Neural progenitor cell (in vitro differentiated cells): ENCODE results near the gene VARS1. TPM values are rescaled to one million over a fixed set of nuclear protein-coding genes. Genes with fewer than 3 reads are reported as not detected.
A peak's percentile ranks its signal among the peaks of the same experiment; 100 is the strongest.
"Not testable (repeated sequence)": the region's sequence is repeated elsewhere in the genome, so short reads cannot be mapped to it uniquely, and the experiment has no call there.

Experiments used
- DNase-seq: peaks from one replicate; pipeline ENCODE4 v3.0.0-alpha.2; 2016; ENCODE audit warnings: low spot score
- H2AFZ ChIP-seq: fragments of 200-600 bp; sonication (generic); replicated peaks from 2 replicates; pipeline ENCODE4 v1.6.1; 2016; ENCODE audit warnings: antibody characterized with exemption
- H3F3A ChIP-seq: fragments of 200-600 bp; sonication (generic); 2 replicates; pipeline ENCODE4 v1.6.1; 2016; ENCODE audit warnings: antibody characterized with exemption, low read depth
- H3K27ac ChIP-seq: fragments of 200-600 bp; sonication (generic); 2 replicates; pipeline ENCODE4 v1.5.1; 2016; ENCODE audit warnings: mild to moderate bottlenecking
- H3K27me3 ChIP-seq: fragments of 200-600 bp; sonication (generic); 2 replicates; pipeline ENCODE4 v1.6.1; 2016; ENCODE audit warnings: mild to moderate bottlenecking, moderate library complexity
- H3K36me3 ChIP-seq: fragments of 200-600 bp; sonication (generic); 2 replicates; pipeline ENCODE4 v1.5.1; 2016
- H3K4me1 ChIP-seq: fragments of 200-600 bp; sonication (generic); 2 replicates; pipeline ENCODE4 v1.6.1; 2016; ENCODE audit warnings: mixed run types
- H3K4me2 ChIP-seq: fragments of 200-600 bp; sonication (generic); 2 replicates; pipeline ENCODE4 v1.6.1; 2016
- H3K4me3 ChIP-seq: fragments of 200-600 bp; sonication (generic); 2 replicates; pipeline ENCODE4 v1.5.1; 2016
- H3K79me2 ChIP-seq: fragments of 200-600 bp; sonication (generic); 2 replicates; pipeline ENCODE4 v1.6.1; 2016; ENCODE audit warnings: low read depth
- H3K9ac ChIP-seq: fragments of 200-600 bp; sonication (generic); 2 replicates; pipeline ENCODE4 v1.6.1; 2016
- H3K9me3 ChIP-seq: fragments of 200-600 bp; sonication (generic); 2 replicates; pipeline ENCODE4 v1.5.1; 2016; ENCODE audit warnings: low read depth
- H4K20me1 ChIP-seq: fragments of 200-600 bp; sonication (generic); 2 replicates; pipeline ENCODE4 v1.6.1; 2016; ENCODE audit warnings: low read depth
- H3K27ac Mint-ChIP-seq: 3 replicates; pipeline ENCODE4 v1.8.0; 2021; ENCODE audit warnings: mixed read lengths
- H3K27me3 Mint-ChIP-seq: 2 replicates; pipeline ENCODE4 v1.8.0; 2022; ENCODE audit warnings: low read depth, mild to moderate bottlenecking, inconsistent platforms, moderate library complexity, mixed read lengths; ENCODE audit not compliant: insufficient read depth
- H3K36me3 Mint-ChIP-seq: 3 replicates; pipeline ENCODE4 v1.8.0; 2021; ENCODE audit warnings: mixed read lengths
- H3K4me1 Mint-ChIP-seq: 3 replicates; pipeline ENCODE4 v1.8.0; 2021; ENCODE audit warnings: mixed read lengths
- H3K4me3 Mint-ChIP-seq: 3 replicates; pipeline ENCODE4 v1.8.0; 2021; ENCODE audit warnings: mild to moderate bottlenecking, moderate library complexity, mixed read lengths
- H3K9me3 Mint-ChIP-seq: 3 replicates; pipeline ENCODE4 v1.8.0; 2020; ENCODE audit warnings: mixed read lengths
- CTCF ChIP-seq: fragments of 200-600 bp; sonication (generic); IDR thresholded peaks from 2 replicates; pipeline ENCODE4 v1.5.1; 2017; ENCODE audit warnings: antibody characterized with exemption, mild to moderate bottlenecking
- EZH2 ChIP-seq: fragments of 200-600 bp; sonication (generic); IDR thresholded peaks from 2 replicates; pipeline ENCODE4 v1.6.1; 2017; ENCODE audit warnings: antibody characterized with exemption, mild to moderate bottlenecking, moderate library complexity
- EZH2phosphoT487 ChIP-seq: fragments of 200-600 bp; sonication (generic); IDR thresholded peaks from 2 replicates; pipeline ENCODE4 v1.6.1; 2017; ENCODE audit warnings: antibody characterized with exemption
- total RNA-seq: library from RNA; depleted of rRNA; stranded (reverse); fragments of >200 nt; gene quantifications from 2 replicates; pipeline ENCODE4 v1.2.3, GENCODE V29; 2015; ENCODE audit warnings: low replicate concordance

VARS1 gene
- total RNA-seq, 1 donor from 2014 or later: 34.1 TPM

DNA sequence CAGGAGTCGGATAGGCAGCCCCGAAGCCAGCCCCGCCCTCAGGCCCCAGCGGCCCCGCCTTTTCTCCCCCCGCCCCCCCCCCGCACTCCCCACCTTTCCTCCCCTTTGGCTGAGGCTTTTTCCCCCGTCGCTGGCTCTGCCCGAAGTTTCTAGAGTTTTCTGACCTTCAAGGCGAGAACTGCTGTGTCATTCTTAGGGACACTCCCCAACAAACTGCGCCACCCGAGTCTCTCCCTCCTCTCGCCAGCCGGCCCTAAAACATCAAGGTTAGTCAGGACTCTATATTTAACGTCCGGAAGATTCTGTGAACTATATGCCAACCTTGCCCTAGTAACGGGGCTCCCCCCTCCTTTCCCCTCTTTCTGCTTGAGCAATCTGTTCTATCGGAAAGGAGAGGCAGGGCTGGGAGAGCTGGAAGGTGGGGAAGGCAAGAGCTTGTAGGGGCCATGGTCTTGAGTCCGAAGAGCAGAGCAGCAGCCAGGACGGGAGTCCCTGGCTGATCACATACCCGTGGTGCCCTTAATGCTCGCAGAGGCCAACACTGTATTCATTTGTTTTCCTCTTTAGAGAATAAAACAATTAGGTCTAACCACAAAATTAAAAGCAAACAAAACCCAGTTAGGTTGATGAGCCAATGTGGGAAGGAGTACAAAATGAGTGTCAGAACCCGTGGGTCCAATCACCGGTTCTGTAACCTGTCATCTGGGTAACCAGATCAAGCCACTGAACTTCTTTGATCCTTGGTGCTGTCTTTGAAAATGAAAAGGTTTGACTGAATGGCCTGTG, 26.7 kb upstream of the VARS1 start:
- H3K36me3 ChIP-seq: no peaks in the 10 kb centered on the region
- peak overlapping the region; percentile 64 for H3K4me3 ChIP-seq
- H3K27ac ChIP-seq: no peak overlapping the region
- H3K27me3 Mint-ChIP-seq: peaks cover 2% of the 10 kb centered on the region
- peak overlapping the region; percentile 93 for H2AFZ ChIP-seq
- H3K4me1 ChIP-seq: peaks cover 15% of the 10 kb centered on the region
- peaks cover 4% of the 10 kb centered on the region for H3K36me3 Mint-ChIP-seq
- peak overlapping the region; percentile 96 for H3K27ac Mint-ChIP-seq
- H4K20me1 ChIP-seq: no peaks in the 10 kb centered on the region
- peak overlapping the region; percentile 89 for H3K4me3 Mint-ChIP-seq
- peaks cover 12% of the 10 kb centered on the region for H3K9me3 Mint-ChIP-seq
- no peak for TF ChIP-seq EZH2
- no peak for TF ChIP-seq EZH2phosphoT487
- no peak for TF ChIP-seq CTCF
- peak; percentile 67 for DNase-seq
- H3F3A ChIP-seq: peaks cover 72% of the 10 kb centered on the region
- peak overlapping the region; percentile 78 for H3K4me2 ChIP-seq
- H3K9ac ChIP-seq: no peak overlapping the region
- H3K27me3 ChIP-seq: no peaks in the 10 kb centered on the region
- H3K4me1 Mint-ChIP-seq: peaks cover 46% of the 10 kb centered on the region
- H3K79me2 ChIP-seq: peaks cover 11% of the 10 kb centered on the region
- no peaks in the 10 kb centered on the region for H3K9me3 ChIP-seq

DNA sequence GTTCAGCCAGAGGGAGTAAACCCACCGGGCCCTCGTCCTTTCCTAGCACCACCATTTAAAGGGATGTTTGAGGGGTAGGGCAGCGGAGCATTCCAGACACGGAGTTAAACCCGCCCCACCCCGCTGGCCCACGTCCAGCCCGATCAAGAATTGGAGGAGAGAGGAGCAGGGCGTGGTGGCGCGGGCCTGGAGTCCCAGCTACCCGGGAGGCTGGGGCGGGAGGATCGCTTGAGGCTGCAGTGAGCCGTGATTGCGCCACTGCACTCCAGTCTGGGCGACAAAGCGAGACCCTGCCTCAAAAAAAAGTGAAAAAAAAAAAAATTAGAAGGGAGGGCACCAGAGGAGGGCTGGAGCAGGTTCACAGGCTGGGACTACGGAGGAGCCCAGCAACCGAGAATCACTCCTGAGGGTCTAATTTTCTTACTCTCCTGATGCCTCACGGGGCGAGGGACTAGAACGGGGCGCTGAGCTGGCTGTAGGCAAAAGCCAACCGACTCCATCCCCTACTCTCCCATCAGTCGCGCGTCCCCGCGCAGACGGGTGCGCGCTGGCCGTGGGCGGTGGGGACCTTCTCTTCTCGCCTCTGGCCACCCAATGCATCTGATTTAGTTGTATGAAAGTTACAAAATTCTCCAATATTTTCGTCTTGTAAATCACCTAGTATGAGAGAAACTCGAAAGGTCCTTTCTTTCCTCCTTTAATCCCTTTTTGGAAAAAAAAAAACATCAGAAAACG, 25.9 kb upstream of the VARS1 start:
- H4K20me1 ChIP-seq: no peaks in the 10 kb centered on the region
- peaks cover 9% of the 10 kb centered on the region for H3K4me1 ChIP-seq
- no peak for TF ChIP-seq CTCF
- no peak for TF ChIP-seq EZH2phosphoT487
- no peak for TF ChIP-seq EZH2
- H3K9me3 ChIP-seq: no peaks in the 10 kb centered on the region
- H3K27me3 ChIP-seq: no peaks in the 10 kb centered on the region
- peak overlapping the region; percentile 78 for H3K4me2 ChIP-seq
- peak overlapping the region; percentile 93 for H2AFZ ChIP-seq
- peaks cover 66% of the 10 kb centered on the region for H3F3A ChIP-seq
- peaks cover 12% of the 10 kb centered on the region for H3K9me3 Mint-ChIP-seq
- H3K4me1 Mint-ChIP-seq: peaks cover 38% of the 10 kb centered on the region
- H3K27me3 Mint-ChIP-seq: peaks cover 2% of the 10 kb centered on the region
- H3K36me3 ChIP-seq: no peaks in the 10 kb centered on the region
- peak overlapping the region; percentile 64 for H3K4me3 ChIP-seq
- H3K27ac Mint-ChIP-seq: peak overlapping the region; percentile 94
- H3K79me2 ChIP-seq: peaks cover 11% of the 10 kb centered on the region
- H3K36me3 Mint-ChIP-seq: peaks cover 4% of the 10 kb centered on the region
- peak overlapping the region; percentile 89 for H3K4me3 Mint-ChIP-seq
- H3K27ac ChIP-seq: no peak overlapping the region
- DNase-seq: peak; percentile 74
- no peak overlapping the region for H3K9ac ChIP-seq

DNA sequence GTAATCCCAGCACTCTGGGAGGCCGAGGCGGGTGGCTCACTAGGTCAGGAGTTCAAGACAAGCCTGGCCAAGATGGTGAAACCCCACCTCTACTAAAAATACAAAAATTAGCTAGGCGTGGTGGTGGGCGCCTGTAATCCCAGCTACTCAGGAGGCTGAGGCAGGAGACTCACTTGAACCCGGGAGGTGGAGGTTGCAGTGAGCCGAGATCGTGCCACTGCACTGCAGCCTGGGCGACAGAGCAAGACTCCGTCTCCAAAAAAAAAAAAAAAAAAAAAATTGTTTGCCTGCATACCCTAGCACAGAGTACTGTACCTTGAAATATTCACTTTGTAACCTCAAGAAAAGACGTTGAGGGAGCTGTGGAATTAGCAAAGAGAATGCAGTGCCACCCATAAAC, 24.8 kb upstream of the VARS1 start:
- not testable (repeated sequence) for H3K4me2 ChIP-seq, H3K36me3 Mint-ChIP-seq, H2AFZ ChIP-seq, H3K4me3 ChIP-seq, H3K9ac ChIP-seq, H3K27ac Mint-ChIP-seq, H3K36me3 ChIP-seq, DNase-seq, H3K27me3 Mint-ChIP-seq, H3K27me3 ChIP-seq, H4K20me1 ChIP-seq, H3K4me1 ChIP-seq, H3K9me3 ChIP-seq, H3K27ac ChIP-seq
- peaks cover 14% of the 10 kb centered on the region for H3K9me3 Mint-ChIP-seq
- H3K4me3 Mint-ChIP-seq: peak overlapping the region; percentile 89
- peaks cover 58% of the 10 kb centered on the region for H3F3A ChIP-seq
- peaks cover 31% of the 10 kb centered on the region for H3K4me1 Mint-ChIP-seq
- H3K79me2 ChIP-seq: peaks cover 11% of the 10 kb centered on the region
